HepG2 (cell line): ENCODE results near the gene RPS6KA2. TPM values are rescaled to one million over a fixed set of nuclear protein-coding genes. Genes with fewer than 3 reads are reported as not detected.

Experiments
- ATAC-seq: fragments of 200-7000 bp; cut with Tn5 transposase; 3 replicates; pipeline ENCODE4 v1.9.1; 2020; ENCODE audit warnings: mild to moderate bottlenecking, moderate library complexity
- BruUV-seq: library from RNA; stranded (reverse); fragments of 400-500 nt; replicated peaks from 2 replicates; lab custom pipeline; 2021; lab: Mats Ljungman, UMichigan
- CTCF ChIA-PET: fragments of 300-600 bp; formaldehyde crosslinking; extraction: SDS; loops from one replicate; lab custom pipeline; 2021; ENCODE audit warnings: low total read pairs, inconsistent platforms, low intra/inter-chr PET ratio; lab: Yijun Ruan, JAX
- POLR2A ChIA-PET: fragments of 350-600 bp; sonication (Branson Sonifier 250); formaldehyde crosslinking; loops from one replicate; lab custom pipeline; 2020; ENCODE audit warnings: antibody characterized with exemption, inconsistent platforms; lab: Yijun Ruan, JAX
- DNase-seq: peaks from one replicate; pipeline ENCODE4 v3.0.0-alpha.2; 2015; ENCODE audit warnings: low spot score
- FAIRE-seq: peaks from 3 replicates; lab custom pipeline; 2011; peaks lifted over from hg19 to GRCh38; lab: Jason Lieb, UNC
- H2AFZ ChIP-seq: one replicate; pipeline ENCODE4 v1.6.1; 2011; ENCODE audit warnings: low read length, inconsistent platforms
- H3K27ac ChIP-seq: fragments of 300-600 bp; 3 replicates; pipeline ENCODE4 v1.8.0; 2011; ENCODE audit warnings: mixed run types, mild to moderate bottlenecking, mixed read lengths, low read length, inconsistent platforms; ENCODE audit not compliant: insufficient read depth; ENCODE audit errors: extremely low read length
- H3K27me3 ChIP-seq, 2 experiments: fragments of 200-600 bp in 1 of 2; 2 replicates in 1 of 2; 3 replicates in 1 of 2; pipeline versions ENCODE4 v1.6.0 to v1.8.0; 2011; ENCODE audit warnings: low read length in 2 of 2, mild to moderate bottlenecking in 2 of 2, moderate library complexity in 2 of 2, inconsistent platforms in 1 of 2; ENCODE audit not compliant: insufficient read depth in 2 of 2, control insufficient read depth in 1 of 2
- H3K36me3 ChIP-seq, 2 experiments: fragments of 200-600 bp in 1 of 2; replicated peaks in 1 of 2; 2 replicates in 1 of 2; 3 replicates in 1 of 2; pipeline versions ENCODE4 v1.5.1 to v1.8.0; 2011; ENCODE audit warnings: low read length in 2 of 2, inconsistent platforms in 1 of 2; ENCODE audit not compliant: insufficient read depth in 2 of 2, control insufficient read depth in 1 of 2
- H3K4me1 ChIP-seq: 2 replicates; pipeline ENCODE4 v1.5.1; 2012; ENCODE audit warnings: low read length, inconsistent platforms; ENCODE audit not compliant: insufficient read depth
- H3K4me2 ChIP-seq: 2 replicates; pipeline ENCODE4 v1.6.0; 2011; ENCODE audit warnings: low read depth, low read length, inconsistent platforms
- H3K4me3 ChIP-seq, 3 experiments: fragments of 200-600 bp in 1 of 3; sonication (generic), shearing (Covaris generic) in 1 of 3; replicated peaks in 1 of 3; 2 replicates each; pipeline ENCODE4 v1.5.1; 2011 to 2016; ENCODE audit warnings: low read length in 3 of 3, inconsistent platforms in 2 of 3, low read depth in 2 of 3, mild to moderate bottlenecking in 2 of 3, control low read depth in 1 of 3, mixed read lengths in 1 of 3; ENCODE audit not compliant: insufficient read depth in 1 of 3
- H3K79me2 ChIP-seq: one replicate; pipeline ENCODE4 v1.6.1; 2011; ENCODE audit warnings: low read length, inconsistent platforms; ENCODE audit not compliant: insufficient read depth
- H3K9ac ChIP-seq: 2 replicates; pipeline ENCODE4 v1.6.0; 2011; ENCODE audit warnings: mild to moderate bottlenecking, low read depth, low read length, inconsistent platforms; ENCODE audit not compliant: insufficient read depth
- H3K9me3 ChIP-seq: 2 replicates; pipeline ENCODE4 v1.5.1; 2012; ENCODE audit warnings: mild to moderate bottlenecking, low read length
- H4K20me1 ChIP-seq: 2 replicates; pipeline ENCODE4 v1.6.0; 2011; ENCODE audit warnings: inconsistent platforms, mild to moderate bottlenecking, low read length, moderate library complexity; ENCODE audit not compliant: insufficient read depth
- AKAP8 ChIP-seq: sonication (generic); formaldehyde crosslinking; IDR thresholded peaks from 2 replicates; pipeline ENCODE4 v1.5.1; 2020; ENCODE audit warnings: mild to moderate bottlenecking, missing genetic modification reagents
- ELK4 ChIP-seq: sonication (generic); formaldehyde crosslinking; IDR thresholded peaks from 2 replicates; pipeline ENCODE4 v1.9.0; 2021; ENCODE audit warnings: missing genetic modification reagents, borderline replicate concordance
- HHEX ChIP-seq: IDR thresholded peaks from 2 replicates; pipeline ENCODE4 v1.6.1; 2016; ENCODE audit warnings: control low read depth
- HMGXB3 ChIP-seq: sonication (generic); formaldehyde crosslinking; IDR thresholded peaks from 2 replicates; pipeline ENCODE4 v1.4.0; 2020; ENCODE audit warnings: missing genetic modification reagents, borderline replicate concordance
- KDM4B ChIP-seq: sonication (generic); formaldehyde crosslinking; IDR thresholded peaks from 2 replicates; pipeline ENCODE4 v1.4.0; 2020; ENCODE audit warnings: missing genetic modification reagents
- MTA1 ChIP-seq: sonication (generic); formaldehyde crosslinking; IDR thresholded peaks from 2 replicates; pipeline ENCODE4 v1.4.0; 2020; ENCODE audit warnings: missing genetic modification reagents, mild to moderate bottlenecking, borderline replicate concordance
- U2AF1 ChIP-seq: fragments of 200-400 bp; formaldehyde crosslinking; optimal IDR thresholded peaks from 2 replicates; pipeline ENCODE3; 2017; ENCODE audit warnings: mild to moderate bottlenecking, low read depth, low read length
- ZBTB7B ChIP-seq: sonication (generic); formaldehyde crosslinking; IDR thresholded peaks from 2 replicates; pipeline ENCODE4 v1.4.0; 2020; ENCODE audit warnings: missing genetic modification reagents
- ZNF143 ChIP-seq: sonication (generic); formaldehyde crosslinking; IDR thresholded peaks from 2 replicates; pipeline ENCODE4 v1.4.0; 2020; ENCODE audit warnings: missing genetic modification reagents
- ZNF281 ChIP-seq: sonication (generic); formaldehyde crosslinking; IDR thresholded peaks from 2 replicates; pipeline ENCODE4 v1.4.0; 2020; ENCODE audit warnings: missing genetic modification reagents, borderline replicate concordance
- ZNF687 ChIP-seq: sonication (generic); formaldehyde crosslinking; IDR thresholded peaks from 2 replicates; pipeline ENCODE4 v1.5.1; 2020; ENCODE audit warnings: mild to moderate bottlenecking, missing genetic modification reagents, moderate library complexity
- ZNF777 ChIP-seq: sonication (generic); formaldehyde crosslinking; IDR thresholded peaks from 2 replicates; pipeline ENCODE4 v1.4.0; 2020; ENCODE audit warnings: missing genetic modification reagents
- WGBS: methylation state at CpG from one replicate; pipeline ENCODE4 v1.1.6; 2017; ENCODE audit warnings: low lambda C conversion rate; 5-methylcytosine and 5-hydroxymethylcytosine counted together
- in situ Hi-C: cut with HindIII; loops from 2 replicates; pipeline ENCODE4 v1.10.0; 2017; ENCODE audit warnings: low pct_unique_long_range_greater_than_20kb; ENCODE audit not compliant: extremely low pct_ligation_motif_present
- intact Hi-C: fragments of 100-400 bp; cut with micrococcal nuclease; formaldehyde crosslinking; loops from one replicate; pipeline ENCODE4 v1.10.0; 2022; ENCODE audit not compliant: unreplicated experiment
- polyA plus RNA-seq, 8 experiments: library from polyadenylated mRNA; depleted of rRNA in 3 of 8; stranded (reverse) in 7 of 8; unstranded in 1 of 8; fragments of >200 nt; fragmentation: Illumina TruSeq in 4 of 8; extraction: Trizol in 4 of 8; gene quantifications; 2 replicates each; pipeline versions ENCODE4 v1.2.1 to v1.2.3, GENCODE V29; 2011 to 2016; ENCODE audit warnings: low read depth in 4 of 8, missing spikeins in 1 of 8, mixed read lengths in 1 of 8; ENCODE audit not compliant: insufficient read depth in 1 of 8
- total RNA-seq, 5 experiments: library from RNA; depleted of rRNA; stranded (reverse); fragments of >200 nt; fragmentation: Illumina TruSeq; extraction: Trizol; gene quantifications; 2 replicates each; pipeline ENCODE4 v1.2.3, GENCODE V29; 2016; ENCODE audit warnings: low read depth in 1 of 5

Gene RPS6KA2
- total and polyA plus RNA-seq, 2 of the 13 experiments (the other 11 are each of a cell fraction or from before 2014, with no cell fraction given): 0.22 to 0.38 TPM

GRCh38 chr6:166419717-166420116 is 207.3 kb downstream of the RPS6KA2 start:
- ChIA-PET POLR2A (no interaction called here), CTCF (no interaction called here)
- Histone ChIP-seq H3K9me3 (no peaks in the 10 kb centered on the region), H3K27me3 (peaks cover 4 to 41% of the 10 kb centered on the region in 2 experiments; a peak in 4 of 5 replicates), H3K27ac (no peak overlapping the region), H3K4me2 (no peak overlapping the region), H4K20me1 (0 out of 2 replicates have a peak, but pooled peaks cover 4% of the 10 kb centered on the region), H2AFZ (no peak overlapping the region), H3K4me3 (no peak overlapping the region), H3K79me2 (no peaks in the 10 kb centered on the region), H3K4me1 (peaks cover 21% of the 10 kb centered on the region), H3K9ac (no peak overlapping the region), H3K36me3 (no peaks in the 10 kb centered on the region)
- in situ Hi-C loops (no loop called here), intact Hi-C loops (no loop called here)
- ATAC-seq (no peak; the same call in 2 of the 3 replicates), DNase-seq (no peak), FAIRE-seq (no peak)
- 83% methylated on average over 15 of the region's 15 CpGs for WGBS
- no TSS peak for BruUV-seq
- TF ChIP-seq U2AF1 (no peak), ELK4 (CRISPR knock-in tag) (no peak), ZNF143 (CRISPR knock-in tag) (no peak), HHEX (no peak), KDM4B (CRISPR knock-in tag) (0 out of 2 replicates have a peak, but pooled peaks have one; percentile 4), ZNF687 (CRISPR knock-in tag) (0 out of 2 replicates have a peak, but pooled peaks have one; percentile 19), AKAP8 (no peak), ZNF281 (no peak), ZNF777 (CRISPR knock-in tag) (no peak), ZBTB7B (CRISPR knock-in tag) (no peak), MTA1 (0 out of 2 replicates have a peak, but pooled peaks have one; percentile 41), HMGXB3 (CRISPR knock-in tag) (no peak)
